UCSD-AML1 (cell line): Measurements from ENCODE around the gene SPAG9.
"Not testable (repeated sequence)": the region's sequence is repeated elsewhere in the genome, so short reads cannot be mapped to it uniquely, and the experiment has no call there.

Experiments
- DNase-seq: peaks from one replicate; lab custom pipeline; 2025; ENCODE audit not compliant: unreplicated experiment; lab: John Stamatoyannopoulos, UW

The SPAG9 gene

DNA sequence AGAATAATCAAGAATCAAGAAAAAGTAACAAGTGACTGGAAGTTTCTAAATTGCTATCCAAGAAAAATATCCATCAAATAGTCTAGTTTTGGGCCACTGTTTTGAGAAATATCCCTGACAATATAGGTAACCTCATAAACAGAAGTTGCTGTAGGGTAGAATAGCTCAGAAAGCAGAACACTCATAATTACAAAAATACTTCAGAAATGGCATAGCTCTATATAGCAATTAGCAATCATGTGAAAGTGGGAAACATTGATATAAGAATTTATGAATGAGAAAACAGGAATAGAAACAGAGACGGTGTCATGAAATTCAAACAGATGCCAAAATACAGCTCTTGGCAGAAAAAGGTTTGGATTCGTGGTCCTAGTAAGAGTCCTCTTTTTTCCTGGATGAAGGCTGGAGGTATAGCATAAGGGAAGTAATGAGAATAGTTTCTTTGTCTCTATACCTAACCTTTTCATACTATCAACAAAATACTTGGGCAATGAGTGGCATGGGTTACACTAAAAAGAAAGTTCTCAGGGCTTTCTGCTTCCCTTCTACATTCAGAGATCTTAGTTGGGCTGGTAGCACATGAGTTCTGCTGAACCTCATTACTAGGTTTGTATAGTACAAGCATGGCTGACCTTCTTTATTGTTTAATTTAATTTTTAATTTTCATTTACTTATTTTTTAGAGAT lies 33.5 kb downstream of the SPAG9 start:
- DNase-seq = no peak

DNA sequence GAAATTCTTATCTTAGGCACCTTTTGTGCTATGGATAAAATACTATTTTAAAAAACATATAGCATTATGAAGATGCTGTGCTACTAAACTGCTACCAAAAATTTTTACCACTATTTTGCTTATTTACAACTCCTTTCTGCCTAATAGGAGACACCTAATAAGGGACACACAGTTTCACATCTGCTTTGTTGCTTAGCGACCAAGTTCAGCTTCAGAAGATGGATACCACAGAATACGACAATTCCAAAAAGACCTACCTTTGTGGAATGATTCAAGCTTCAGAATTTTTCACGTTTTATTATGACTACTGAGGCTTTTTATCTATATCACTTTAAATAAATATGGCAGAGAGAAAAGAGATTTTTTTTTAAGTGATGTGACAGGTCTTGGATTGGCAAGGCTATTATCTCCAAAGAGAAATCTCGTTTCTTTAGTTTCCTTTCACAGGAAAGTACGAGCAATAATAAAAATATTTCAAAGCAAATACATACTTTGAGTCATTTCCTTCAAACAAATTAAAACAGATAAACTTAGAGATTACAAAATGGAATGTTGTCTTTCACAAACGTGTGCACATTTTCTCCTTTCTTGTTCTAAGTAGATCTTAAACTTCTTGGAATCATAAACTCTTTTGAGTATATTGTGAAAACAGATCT lies 35.4 kb downstream of the SPAG9 start:
- no peak for DNase-seq

DNA sequence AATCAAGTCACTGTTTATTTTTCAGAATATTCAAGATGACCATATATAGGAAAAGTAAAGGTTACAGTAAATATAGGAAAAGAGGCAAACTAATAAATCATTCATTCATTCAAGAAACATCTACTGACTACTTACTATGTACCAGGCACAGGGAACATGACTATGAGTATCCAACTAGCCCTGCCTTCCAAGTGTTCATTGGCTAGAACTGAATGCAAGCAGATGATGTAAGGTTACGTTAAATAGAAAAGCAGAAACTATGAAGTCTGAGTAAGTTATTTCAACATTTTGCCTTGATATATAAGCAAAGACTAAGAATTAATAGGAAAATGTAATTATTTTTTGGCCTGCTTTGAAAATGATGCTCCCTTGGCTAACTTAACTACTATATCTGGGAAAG lies 36.7 kb downstream of the SPAG9 start:
- no peak for DNase-seq

DNA sequence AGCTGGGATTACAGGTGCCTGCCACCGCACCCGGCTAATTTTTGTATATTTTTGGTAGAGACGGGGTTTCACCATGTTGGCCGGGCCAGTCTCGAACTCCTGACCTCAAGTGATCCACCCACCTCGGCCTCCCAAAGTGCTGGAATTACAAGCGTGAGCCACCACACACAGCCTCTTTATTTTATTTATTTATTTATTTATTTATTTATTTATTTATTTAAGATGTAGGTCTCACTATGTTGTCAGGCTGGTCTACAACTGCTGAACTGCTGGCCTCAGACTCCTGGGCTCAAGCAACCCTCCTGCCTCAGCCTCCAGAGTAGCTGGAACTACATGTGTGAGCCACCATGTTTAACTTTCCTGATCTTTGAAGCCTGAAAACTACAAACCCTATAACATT lies 37.3 kb downstream of the SPAG9 start:
- not testable (repeated sequence) for DNase-seq

DNA sequence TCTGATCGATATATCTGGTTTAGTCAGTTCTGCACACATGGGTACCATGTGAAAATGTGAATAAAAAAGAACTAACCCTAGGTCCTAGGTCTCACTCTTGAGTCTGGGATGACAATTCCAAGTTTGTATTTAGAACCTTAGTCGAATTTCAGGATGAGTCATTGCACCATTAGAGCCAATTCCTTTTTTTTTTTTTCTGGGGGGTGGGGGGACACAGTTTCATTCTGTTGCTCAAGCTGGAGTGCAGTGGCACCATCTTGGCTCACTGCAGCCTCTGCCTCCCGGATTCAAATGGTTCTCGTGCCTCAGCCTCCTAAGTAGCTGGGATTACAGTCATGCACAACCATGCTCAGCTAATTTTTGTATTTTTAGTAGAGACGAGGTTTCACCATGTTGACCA lies 41.6 kb downstream of the SPAG9 start:
- no peak for DNase-seq

DNA sequence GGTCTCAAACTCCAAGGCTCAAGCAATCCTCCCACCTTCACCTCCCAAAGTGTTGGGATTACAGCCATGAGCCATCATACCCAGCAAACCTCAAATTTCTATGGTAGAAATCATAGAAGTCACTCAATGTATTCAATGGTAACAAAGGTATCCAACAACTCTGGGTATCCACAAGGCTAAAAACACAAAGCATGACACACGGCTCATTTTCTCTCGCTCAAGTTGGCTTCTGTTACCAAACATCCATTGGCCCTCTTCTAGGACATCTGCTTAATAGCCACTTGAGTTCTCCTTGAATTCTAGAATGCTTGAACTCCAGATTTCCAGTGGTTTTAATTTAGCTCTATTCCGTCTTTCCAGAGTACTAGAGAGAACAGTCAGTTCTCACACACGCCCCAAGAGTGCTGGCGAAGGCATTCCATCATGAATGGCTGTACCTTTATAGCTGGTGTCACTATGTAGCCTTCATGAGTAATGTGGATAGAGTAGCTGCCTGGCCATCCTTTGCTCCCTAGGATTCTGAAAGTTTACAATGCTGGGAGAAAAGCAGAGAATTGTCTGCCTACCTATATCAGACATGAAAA lies 42.6 kb downstream of the SPAG9 start:
- no peak for DNase-seq

DNA sequence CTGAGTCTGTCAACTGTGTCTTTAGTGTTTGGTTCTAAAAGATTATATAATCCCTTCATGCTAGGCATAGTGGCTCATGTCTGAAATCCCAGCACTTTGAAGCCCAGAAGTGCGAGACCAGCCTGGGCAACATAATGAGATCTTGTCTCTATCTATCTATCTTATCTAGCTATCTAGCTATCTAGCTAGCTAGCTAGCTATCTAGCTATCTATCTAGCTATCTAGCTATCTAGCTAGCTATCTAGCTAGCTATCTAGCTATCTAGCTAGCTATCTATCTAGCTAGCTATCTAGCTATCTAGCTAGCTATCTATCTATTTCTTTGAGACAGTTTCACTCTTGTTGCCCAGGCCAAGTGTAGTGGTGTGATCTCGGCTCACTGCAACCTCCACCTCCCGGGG lies 43.8 kb downstream of the SPAG9 start:
- no peak for DNase-seq

DNA sequence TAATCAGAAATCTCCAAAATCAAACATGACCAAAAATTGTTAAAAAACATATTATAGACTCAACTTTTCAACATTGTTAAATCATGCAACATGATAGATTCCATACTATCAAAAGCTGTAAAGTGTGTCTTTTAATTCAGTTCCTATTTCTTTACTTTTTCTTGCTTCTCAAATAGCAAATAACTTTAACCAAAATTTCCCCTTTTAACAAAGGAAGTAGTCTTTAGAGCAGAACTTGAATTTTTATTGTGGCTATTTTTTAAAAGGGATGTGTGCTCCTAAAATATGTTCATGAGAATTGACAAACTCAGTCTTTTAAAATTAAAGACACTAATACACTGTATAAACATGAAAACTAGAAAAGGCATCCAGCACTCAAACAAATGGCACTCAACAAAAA lies 49.1 kb downstream of the SPAG9 start:
- no peak for DNase-seq

DNA sequence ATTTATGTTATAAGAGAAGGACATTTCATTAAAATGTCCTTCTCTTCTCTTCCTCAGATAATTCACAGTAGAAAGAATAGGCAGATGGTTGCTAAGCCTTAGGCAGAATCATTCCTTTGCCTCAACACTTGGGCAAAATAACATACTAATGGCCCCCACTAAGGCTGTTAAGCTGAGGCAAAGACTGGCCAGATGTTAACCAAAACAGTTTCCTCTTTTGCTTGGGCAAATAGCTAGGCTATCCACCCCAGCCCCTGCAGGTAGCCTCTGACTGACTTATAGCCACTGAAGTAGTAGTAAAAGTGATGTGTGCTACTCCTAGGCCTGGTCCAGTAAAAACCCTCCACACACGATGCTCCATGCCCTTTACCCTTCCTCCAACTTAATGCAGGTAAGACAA lies 55.2 kb downstream of the SPAG9 start:
- DNase-seq = no peak

DNA sequence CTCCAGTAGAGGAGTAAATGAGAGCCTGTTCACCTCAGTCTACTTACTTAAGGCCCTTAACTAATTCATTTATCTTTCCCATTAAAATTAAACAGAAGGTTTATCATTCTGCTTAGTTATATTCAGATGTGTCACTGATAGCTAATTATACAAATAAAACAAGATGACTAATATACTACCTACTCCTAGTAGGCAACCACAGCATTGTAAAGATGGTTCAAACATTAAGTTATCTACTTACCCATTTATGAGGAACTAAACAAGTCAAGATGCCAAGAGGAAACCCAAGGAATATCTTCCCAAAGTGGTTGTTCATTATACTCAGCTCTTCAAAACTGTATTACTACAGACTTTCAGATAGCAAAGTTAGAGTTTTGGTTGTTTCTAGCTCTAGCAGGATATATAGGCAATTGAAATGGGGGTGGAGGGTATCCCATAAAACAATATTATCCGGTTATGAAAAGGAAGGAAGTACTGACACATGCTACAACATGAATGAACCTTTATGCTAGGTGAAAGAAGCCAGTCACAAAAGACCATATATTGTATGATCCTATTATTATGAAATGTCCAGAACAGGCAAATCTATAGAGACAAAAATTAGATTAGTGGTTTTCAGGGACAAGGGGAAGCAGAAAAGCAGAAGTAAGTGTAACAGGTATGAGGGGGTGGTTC lies 56.5 kb downstream of the SPAG9 start:
- DNase-seq = no peak

DNA sequence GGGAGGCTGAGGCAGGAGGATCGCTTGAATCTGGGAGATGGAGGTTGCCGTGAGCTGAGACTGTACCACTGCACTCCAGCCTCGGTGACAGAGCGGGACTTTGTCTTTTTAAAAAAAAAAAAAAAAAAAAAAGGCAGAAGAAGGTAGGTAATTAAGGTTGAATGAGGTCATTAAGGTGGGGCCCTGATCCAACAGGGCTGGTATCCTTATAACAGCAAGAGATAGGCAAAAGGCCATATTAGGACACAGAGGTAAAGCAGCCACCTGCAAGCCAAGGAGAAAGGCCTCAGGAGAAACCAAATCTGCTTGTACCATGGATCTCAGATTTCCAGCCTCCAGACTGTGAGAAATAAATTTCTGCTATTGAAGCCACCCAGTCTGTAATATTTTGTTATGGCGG lies 60.3 kb downstream of the SPAG9 start:
- no peak for DNase-seq

DNA sequence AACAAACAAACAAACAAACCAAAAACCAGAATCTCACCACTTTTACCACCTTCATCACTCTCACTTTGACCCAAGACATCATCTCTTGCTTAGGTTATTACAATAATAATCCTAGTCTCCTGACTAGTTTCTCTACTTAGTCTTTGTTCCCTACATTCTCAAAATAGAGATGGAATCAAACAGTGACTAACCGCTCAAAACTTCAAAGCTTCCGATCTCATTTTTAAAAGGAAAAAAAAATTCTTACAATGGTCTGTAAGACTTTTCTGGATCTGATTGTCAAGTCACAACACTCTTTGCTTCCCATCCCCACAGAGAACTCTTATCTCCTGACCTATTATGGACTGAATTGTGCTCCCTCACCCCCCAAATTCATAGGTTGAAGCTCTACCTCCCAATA lies 60.9 kb downstream of the SPAG9 start:
- no peak for DNase-seq

DNA sequence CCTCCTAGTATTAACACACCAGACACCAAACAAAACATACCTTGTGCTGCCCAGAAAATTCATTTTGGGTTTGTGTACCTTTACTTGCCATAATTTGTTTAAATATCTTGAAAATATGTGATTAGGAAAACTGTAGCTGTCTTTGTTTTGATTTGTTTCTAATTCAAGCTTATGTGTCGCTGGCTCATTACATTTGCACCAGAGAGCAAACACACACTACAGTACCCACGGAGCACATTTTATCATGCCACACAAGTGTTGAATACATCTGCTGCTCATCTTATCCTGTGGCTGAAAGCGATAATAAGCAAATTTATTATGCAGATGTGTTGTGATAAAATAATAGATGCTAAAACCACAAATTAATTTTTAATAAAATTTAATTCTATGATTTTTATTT lies 63.1 kb downstream of the SPAG9 start:
- DNase-seq = no peak

DNA sequence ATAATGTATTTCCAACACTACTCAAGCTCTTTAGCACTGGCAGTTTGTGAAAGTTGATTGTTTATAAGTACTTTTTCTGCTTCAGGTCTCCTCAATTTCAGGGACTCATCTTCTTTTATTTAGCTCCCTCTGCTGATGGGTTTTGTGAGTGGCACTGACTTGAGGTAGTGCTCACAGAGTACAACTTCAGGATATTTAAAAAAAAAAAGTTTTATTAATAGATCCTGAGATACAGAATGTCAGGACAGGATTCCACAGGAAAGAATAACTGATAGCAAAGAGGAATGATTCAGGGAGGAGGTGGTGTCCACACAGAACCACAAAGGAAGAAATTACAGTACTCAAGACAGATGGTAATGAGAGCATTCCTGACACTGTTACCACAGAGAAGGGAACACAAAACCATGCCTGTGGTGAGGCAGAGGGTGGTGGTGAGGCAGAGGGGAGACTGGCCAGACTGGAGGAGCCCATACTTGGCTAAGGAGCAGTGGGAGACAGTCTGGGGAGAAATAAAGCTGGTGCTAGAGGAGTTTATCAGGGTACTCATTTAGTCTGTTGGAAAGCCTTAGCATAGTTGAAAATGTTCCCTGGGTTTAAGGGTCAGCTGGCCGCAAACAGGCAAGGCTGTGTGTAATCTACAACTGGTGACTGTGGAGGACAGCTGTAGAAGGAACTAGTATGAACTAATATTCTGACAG lies 63.7 kb downstream of the SPAG9 start:
- peak; percentile 22 for DNase-seq

DNA sequence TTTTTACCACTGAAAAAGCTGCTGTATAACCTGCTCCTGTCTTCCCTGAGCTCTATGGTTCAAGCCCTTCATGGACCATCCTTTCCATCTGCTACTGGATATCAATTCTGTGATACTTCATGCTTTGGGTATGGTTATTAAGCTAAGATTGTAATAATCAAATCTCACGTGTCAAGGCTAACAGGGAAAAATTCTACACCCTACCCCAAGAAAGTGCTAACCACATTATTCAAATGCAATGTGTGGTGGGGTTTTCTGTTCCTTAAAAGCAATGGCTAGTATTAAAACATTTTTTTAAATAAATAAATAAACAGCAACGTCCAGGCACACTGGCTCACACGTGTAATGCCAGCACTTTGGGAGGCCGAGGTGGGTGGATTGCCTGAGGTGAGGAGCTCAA lies 65.9 kb downstream of the SPAG9 start:
- DNase-seq = no peak

DNA sequence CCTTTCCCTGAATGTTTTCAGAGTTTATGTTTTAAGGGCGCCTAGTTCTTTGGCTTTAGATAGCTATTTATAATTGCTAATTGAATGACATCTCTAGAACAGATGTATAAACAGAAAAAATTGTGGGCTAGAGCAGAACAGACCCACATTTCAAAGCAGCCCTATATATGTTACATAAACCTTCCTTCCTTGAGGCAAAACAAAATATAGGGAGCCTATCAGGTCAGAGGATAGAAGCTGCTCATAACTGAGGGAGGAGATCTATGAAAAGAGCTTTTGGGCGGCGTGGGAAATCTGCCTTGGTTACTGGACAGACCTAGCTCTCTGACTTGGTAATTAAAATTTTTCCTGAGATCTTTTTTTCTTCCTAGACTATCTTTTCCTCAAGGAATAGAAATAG lies 68.4 kb downstream of the SPAG9 start:
- DNase-seq = no peak

DNA sequence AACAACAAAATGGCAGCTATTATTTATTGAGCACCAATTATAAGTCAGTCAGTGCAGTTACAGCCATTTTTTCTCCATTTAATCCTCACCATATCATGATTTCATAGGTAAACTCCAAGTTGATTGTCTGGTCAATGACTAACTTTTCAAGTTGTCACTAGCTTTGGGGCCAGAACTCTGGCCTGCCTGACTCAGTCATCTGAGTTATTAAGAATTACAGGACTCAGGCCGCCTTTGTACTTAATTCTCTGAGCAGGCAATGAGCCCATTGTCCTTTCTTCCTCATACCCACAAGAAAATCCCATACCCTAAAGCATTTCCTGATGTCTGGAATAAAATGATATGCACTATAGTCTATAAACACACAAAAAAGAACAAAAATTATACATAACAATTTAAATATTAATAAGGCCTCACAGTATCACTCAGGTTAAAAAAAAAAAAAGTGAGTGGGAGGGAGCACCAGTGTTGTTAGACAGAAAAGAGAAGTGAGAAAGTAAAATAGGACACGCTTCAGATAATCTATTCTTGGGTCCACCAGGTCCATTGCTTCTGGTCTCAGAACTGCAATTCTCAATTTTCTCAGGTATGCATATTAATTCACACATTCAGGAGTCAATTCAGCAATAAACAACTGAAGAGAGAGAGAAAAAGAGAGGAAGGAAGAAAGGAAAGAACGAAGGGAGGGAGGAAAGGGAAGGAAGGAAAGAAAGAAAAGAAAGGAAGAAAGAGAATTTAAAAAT lies 70.2 kb downstream of the SPAG9 start:
- no peak for DNase-seq

DNA sequence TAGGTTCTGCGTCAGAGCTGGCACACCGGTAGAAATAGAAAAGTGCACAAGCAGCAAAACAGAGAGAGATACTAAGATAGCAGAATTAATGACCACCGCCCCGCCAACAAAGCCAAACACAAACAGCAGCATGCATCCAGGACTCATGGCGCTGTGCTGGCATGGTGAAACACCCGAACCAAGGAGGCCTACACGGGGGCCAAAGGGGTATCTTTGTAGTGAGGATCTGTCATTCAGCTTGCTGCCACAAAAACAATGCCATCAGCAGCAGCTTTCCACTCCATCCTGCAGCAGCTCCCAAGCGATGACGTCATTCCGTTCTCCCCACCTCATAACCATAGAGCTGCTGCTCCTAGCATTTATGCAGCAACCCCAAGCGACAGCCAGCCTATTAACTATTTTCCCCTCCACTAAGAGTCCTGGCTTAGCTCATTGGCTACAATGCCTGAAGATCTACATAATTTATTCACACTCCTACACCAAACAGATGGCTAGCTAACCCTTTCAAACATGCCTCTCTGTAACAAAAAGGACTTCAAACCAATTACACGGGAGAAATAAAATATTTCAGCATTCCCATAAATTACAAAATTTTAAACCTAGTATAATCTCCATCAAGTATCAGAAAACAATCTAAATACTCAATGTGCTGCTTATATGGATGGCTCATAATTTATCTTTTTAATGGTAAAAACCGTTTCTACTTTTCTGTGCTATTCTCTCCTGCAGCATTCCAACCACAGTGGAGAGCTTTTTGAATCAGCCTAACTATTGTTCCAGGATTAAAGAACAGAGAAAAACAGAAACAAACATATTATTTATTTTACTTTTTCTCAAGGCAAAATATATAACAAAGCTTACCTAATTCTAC lies 73.9 kb downstream of the SPAG9 start:
- no peak for DNase-seq

DNA sequence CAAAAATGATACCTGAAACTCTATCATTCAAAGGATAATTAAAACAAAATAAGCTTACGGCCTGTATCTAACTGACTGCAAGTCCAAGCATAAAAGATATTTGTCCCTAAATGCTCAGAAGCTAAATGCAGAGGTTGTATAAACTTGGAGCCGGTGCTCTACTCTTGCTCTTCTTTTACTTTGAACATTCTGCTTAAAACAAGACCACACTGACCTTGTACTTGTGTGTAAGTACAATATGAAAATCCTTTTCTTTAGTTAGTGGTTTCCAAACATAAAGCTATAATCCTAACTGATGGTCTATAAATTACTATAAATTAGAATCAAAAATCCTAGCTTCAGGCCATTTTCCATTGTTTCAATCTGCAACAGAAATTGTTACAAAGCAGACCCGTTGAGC lies 74.6 kb downstream of the SPAG9 start:
- no peak for DNase-seq

DNA sequence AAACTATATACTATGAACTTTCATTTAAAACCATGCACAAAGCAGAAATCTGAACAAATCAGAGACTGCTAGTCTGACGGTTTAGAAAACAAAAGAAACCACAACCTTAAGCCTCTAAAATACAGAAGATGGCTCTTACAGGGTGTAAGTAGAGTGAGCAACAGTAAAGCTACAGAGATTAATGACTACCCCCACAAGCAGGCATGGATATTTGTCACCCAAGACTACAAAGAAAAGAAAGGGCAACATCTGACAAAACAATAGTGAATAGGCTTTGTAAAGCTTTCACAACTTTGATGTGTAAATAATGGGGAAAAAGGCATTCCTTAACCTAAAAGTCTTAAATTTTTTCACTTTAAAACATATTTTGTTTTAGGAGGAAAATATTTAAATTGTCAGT lies 75.0 kb downstream of the SPAG9 start:
- DNase-seq = no peak
